ENCODE data around the gene WDR72. TPM values are rescaled to one million over a fixed set of nuclear protein-coding genes. Genes with fewer than 3 reads are reported as not detected.
"Not testable (repeated sequence)": the region's sequence is repeated elsewhere in the genome, so short reads cannot be mapped to it uniquely, and the experiment has no call there.

WDR72 gene
- total and polyA plus RNA-seq, 2 donors (not counting 1 experiment from before 2014, with no cell fraction given) = not detected

DNA sequence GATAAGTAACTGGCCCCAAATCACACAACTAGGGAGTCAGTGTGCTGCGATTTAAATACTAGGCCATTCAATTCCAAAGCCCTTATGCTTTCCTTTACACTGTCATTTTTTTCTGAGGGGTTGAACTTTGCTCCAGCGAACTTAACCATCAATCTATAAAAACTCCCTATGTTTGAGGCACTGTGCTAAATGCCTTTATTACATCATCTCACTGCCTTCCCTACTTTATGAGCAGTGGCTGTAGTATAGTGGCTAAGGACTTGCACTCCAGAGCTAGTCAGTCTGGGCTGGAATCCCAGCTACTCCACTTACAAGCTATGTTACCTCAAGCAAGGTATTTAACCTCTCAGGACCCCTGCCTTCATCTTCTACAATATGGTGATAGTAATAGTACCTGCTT lies 26.9 kb upstream of the WDR72 start:
- Histone ChIP-seq H4K20me1 (ENCODE audit: control insufficient read depth, insufficient read depth, low read length, poor library complexity, severe bottlenecking) (no peaks in the 10 kb centered on the region), H3K79me2 (ENCODE audit: control insufficient read depth, insufficient read depth, low read length) (no peaks in the 10 kb centered on the region), H3K4me3 (ENCODE audit: control extremely low read depth in 1 of 5, extremely low read depth in 1 of 5, insufficient read depth in 1 of 5, low read depth in 2 of 5, low read length in 4 of 5) (no peak overlapping the region), H3K4me1 (ENCODE audit: control insufficient read depth in 2 of 2, insufficient read depth in 2 of 2, low read length in 2 of 2) (no peaks in the 10 kb centered on the region), H3K9me3 (ENCODE audit: control extremely low read depth in 1 of 3, control insufficient read depth in 2 of 3, insufficient read depth in 1 of 3, low read length in 2 of 3) (peaks cover 0 to 1% (median 0%) of the 10 kb centered on the region in 3 donors), H2AFZ (ENCODE audit: insufficient read depth, low read depth, low read length, poor library complexity, severe bottlenecking) (no peak overlapping the region), H3K27me3 (replicated peaks in 1 of 4; ENCODE audit: control extremely low read depth in 1 of 4, control insufficient read depth in 3 of 4, insufficient read depth in 4 of 4, low read length in 3 of 4) (no peaks in the 10 kb centered on the region), H3K4me2 (replicated peaks; ENCODE audit: low read depth, low read length, poor library complexity, severe bottlenecking) (no peak overlapping the region), H3K36me3 (replicated peaks in 1 of 2; ENCODE audit: control extremely low read depth in 1 of 2, control insufficient read depth in 1 of 2, extremely low read depth in 1 of 2, insufficient read depth in 2 of 2, low read length in 1 of 2) (no peaks in the 10 kb centered on the region), H3K27ac (ENCODE audit: low read length in 2 of 2) (no peak overlapping the region), H3K9ac (ENCODE audit: low read length) (no peak overlapping the region)
- Mint-ChIP-seq H3K27me3 (no peaks in the 10 kb centered on the region), H3K9me3 (ENCODE audit: insufficient read depth) (peaks cover 6% of the 10 kb centered on the region), H3K4me3 (no peak overlapping the region), H3K4me1 (no peaks in the 10 kb centered on the region), H3K27ac (no peak overlapping the region)
- TF ChIP-seq EZH2 (IDR thresholded peaks at IDR 0.05; ENCODE audit: borderline replicate concordance, insufficient read depth, low read depth, low read length, poor library complexity, severe bottlenecking) = no peak
- TF ChIP-seq, protein P1, sequence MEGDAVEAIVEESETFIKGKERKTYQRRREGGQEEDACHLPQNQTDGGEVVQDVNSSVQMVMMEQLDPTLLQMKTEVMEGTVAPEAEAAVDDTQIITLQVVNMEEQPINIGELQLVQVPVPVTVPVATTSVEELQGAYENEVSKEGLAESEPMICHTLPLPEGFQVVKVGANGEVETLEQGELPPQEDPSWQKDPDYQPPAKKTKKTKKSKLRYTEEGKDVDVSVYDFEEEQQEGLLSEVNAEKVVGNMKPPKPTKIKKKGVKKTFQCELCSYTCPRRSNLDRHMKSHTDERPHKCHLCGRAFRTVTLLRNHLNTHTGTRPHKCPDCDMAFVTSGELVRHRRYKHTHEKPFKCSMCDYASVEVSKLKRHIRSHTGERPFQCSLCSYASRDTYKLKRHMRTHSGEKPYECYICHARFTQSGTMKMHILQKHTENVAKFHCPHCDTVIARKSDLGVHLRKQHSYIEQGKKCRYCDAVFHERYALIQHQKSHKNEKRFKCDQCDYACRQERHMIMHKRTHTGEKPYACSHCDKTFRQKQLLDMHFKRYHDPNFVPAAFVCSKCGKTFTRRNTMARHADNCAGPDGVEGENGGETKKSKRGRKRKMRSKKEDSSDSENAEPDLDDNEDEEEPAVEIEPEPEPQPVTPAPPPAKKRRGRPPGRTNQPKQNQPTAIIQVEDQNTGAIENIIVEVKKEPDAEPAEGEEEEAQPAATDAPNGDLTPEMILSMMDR (IDR thresholded peaks at IDR 0.05) = no peak
- ChIA-PET CTCF (interaction anchor here (0.6 kb wide), 1 partner anchor 22 kb away, joined by 3 read pairs; no protein-coding TSS in a partner anchor), POLR2A (no interaction called here)
- DNase-seq (no peak), ATAC-seq (ENCODE audit: low read depth) (no peak)
- intact Hi-C loops (cut with micrococcal nuclease) = no loop called here
- WGBS (ENCODE audit: insufficient coverage) = 100% methylated on average over 1 of the region's 2 CpGs

DNA sequence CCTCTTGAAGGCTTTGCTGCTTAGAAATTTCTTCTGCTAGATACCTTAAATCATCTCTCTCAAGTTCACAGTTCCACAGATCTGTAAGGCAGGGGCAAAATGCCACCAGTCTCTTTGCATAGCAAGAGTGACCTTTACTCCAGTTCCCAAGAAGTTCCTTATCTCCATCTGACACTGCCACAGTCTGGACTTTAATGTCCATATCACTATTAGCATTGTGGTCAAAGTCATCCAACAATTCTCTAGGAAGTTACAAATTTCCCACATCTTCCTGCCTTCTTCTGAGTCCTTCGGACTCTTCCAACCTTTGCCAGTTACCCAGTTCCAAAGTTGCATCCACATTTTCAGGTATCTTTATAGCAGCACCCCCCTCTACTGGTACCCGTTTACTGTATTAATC lies 25.8 kb upstream of the WDR72 start:
- H3K27ac Mint-ChIP-seq; POLR2A ChIA-PET; H3K4me1 ChIP-seq (ENCODE audit: control insufficient read depth in 2 of 2, insufficient read depth in 2 of 2, low read length in 2 of 2); H3K27me3 Mint-ChIP-seq; H3K27ac ChIP-seq (ENCODE audit: low read length in 2 of 2); CTCF ChIA-PET; H3K4me3 ChIP-seq (ENCODE audit: control extremely low read depth in 1 of 5, extremely low read depth in 1 of 5, insufficient read depth in 1 of 5, low read depth in 2 of 5, low read length in 4 of 5); H3K9ac ChIP-seq (ENCODE audit: low read length); H4K20me1 ChIP-seq (ENCODE audit: control insufficient read depth, insufficient read depth, low read length, poor library complexity, severe bottlenecking); H3K4me2 ChIP-seq (replicated peaks; ENCODE audit: low read depth, low read length, poor library complexity, severe bottlenecking); ATAC-seq (ENCODE audit: low read depth); H2AFZ ChIP-seq (ENCODE audit: insufficient read depth, low read depth, low read length, poor library complexity, severe bottlenecking); H3K27me3 ChIP-seq (replicated peaks in 1 of 4; ENCODE audit: control extremely low read depth in 1 of 4, control insufficient read depth in 3 of 4, insufficient read depth in 4 of 4, low read length in 3 of 4); H3K9me3 Mint-ChIP-seq (ENCODE audit: insufficient read depth); DNase-seq; H3K4me1 Mint-ChIP-seq; intact Hi-C loops (cut with micrococcal nuclease); H3K9me3 ChIP-seq (ENCODE audit: control extremely low read depth in 1 of 3, control insufficient read depth in 2 of 3, insufficient read depth in 1 of 3, low read length in 2 of 3); H3K36me3 ChIP-seq (replicated peaks in 1 of 2; ENCODE audit: control extremely low read depth in 1 of 2, control insufficient read depth in 1 of 2, extremely low read depth in 1 of 2, insufficient read depth in 2 of 2, low read length in 1 of 2); H3K4me3 Mint-ChIP-seq; H3K79me2 ChIP-seq (ENCODE audit: control insufficient read depth, insufficient read depth, low read length): not testable (repeated sequence)
- no CpG with 5 or more reads among the region's 2 CpGs for WGBS (ENCODE audit: insufficient coverage)

All from B cell (primary cell).